GM12872 (cell line): ENCODE data around the gene GOLGA1.

Source experiments
- TF ChIP-seq, protein P1 (sequence below): IDR thresholded peaks from 3 replicates; pipeline ENCODE4 v1.5.1; 2011; ENCODE audit warnings: low read depth, mild to moderate bottlenecking, low read length, moderate library complexity; ENCODE audit not compliant: insufficient read depth

Gene GOLGA1, protein sequence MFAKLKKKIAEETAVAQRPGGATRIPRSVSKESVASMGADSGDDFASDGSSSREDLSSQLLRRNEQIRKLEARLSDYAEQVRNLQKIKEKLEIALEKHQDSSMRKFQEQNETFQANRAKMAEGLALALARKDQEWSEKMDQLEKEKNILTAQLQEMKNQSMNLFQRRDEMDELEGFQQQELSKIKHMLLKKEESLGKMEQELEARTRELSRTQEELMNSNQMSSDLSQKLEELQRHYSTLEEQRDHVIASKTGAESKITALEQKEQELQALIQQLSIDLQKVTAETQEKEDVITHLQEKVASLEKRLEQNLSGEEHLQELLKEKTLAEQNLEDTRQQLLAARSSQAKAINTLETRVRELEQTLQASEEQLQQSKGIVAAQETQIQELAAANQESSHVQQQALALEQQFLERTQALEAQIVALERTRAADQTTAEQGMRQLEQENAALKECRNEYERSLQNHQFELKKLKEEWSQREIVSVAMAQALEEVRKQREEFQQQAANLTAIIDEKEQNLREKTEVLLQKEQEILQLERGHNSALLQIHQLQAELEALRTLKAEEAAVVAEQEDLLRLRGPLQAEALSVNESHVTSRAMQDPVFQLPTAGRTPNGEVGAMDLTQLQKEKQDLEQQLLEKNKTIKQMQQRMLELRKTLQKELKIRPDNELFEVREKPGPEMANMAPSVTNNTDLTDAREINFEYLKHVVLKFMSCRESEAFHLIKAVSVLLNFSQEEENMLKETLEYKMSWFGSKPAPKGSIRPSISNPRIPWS

DNA sequence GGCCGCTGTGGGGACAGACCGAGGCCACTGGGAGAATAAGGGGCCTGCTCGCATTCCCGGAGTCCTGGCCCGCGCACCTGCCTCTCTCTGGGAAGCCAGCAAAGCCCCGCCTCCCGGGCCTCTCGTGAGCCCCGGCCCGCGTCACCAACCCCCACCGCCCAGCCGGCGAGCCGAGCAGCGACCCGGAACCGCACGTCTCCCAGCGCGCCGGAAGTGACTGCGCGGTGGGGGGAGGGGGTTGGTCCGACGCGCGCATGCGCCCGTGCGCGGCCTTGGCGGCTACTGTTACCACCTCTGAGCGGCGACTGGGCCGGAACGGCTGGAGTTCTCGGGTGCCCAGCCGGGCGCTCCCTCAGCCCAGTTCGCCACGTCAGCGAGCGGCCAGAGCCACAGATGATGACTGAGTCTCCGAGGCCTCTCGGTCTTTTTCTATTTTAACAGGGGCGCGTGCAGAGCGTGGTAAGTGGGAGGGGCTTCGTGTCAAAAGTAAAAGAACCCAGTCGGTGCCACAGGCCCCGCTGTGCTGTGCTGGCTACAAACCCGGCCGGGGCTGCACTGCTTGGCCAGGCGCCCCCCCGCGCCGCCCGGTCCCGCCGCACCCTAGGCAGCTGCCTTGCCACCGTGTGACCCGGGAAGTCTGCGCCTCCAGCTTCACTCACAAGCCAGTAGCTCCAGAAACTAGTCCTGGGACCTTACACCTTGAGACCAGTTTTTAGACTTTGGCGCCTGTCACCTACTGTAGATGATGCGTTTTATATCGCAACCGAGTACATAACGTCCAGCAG is at the start of gene GOLGA1:
Gene GOLGA1 (minus strand): TSS at position 190 of the 785 bp plus-strand sequence. CDS start 2,372 bp downstream, outside the sequence.
- TF ChIP-seq, protein P1, sequence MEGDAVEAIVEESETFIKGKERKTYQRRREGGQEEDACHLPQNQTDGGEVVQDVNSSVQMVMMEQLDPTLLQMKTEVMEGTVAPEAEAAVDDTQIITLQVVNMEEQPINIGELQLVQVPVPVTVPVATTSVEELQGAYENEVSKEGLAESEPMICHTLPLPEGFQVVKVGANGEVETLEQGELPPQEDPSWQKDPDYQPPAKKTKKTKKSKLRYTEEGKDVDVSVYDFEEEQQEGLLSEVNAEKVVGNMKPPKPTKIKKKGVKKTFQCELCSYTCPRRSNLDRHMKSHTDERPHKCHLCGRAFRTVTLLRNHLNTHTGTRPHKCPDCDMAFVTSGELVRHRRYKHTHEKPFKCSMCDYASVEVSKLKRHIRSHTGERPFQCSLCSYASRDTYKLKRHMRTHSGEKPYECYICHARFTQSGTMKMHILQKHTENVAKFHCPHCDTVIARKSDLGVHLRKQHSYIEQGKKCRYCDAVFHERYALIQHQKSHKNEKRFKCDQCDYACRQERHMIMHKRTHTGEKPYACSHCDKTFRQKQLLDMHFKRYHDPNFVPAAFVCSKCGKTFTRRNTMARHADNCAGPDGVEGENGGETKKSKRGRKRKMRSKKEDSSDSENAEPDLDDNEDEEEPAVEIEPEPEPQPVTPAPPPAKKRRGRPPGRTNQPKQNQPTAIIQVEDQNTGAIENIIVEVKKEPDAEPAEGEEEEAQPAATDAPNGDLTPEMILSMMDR = no peak

DNA sequence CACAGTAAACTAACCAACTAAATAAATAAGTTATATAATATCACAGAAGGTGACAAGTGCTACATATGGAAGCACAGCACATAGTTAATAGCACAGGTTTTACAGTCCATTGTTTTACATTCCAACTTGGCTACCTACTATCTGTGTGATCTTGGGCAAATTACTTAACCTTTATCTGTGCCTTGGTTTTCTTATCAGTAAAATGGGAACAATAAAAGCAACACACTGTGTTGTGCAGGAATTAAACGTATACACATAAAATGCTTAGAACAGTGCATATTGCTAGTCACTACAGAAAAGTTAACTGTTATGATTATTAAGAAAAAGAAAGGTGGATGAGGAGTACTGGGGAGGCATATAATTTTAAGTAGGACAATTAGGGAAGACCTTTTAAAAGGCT is 42.8 kb upstream of the GOLGA1 start:
- TF ChIP-seq, protein P1 = no peak

DNA sequence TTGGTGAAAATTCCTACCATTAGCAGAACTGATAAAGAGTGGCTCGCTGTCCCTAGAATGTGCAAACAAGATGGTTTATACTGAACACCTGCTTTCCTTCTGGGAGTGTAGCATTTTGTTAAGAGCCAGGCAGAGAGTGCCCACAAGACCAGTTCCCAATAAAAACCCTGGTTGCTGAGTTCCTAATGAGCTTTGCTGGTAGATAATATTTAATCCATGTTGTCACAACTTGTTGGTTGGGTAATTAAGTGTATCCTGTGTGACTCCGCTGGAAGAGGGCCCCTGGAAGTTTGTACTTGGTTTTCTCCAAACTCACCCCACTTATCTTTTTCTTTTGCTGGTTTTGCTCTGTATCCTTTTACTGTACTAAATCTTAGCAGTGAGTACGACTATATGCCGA is 39.5 kb upstream of the GOLGA1 start:
- TF ChIP-seq, protein P1 = no peak

DNA sequence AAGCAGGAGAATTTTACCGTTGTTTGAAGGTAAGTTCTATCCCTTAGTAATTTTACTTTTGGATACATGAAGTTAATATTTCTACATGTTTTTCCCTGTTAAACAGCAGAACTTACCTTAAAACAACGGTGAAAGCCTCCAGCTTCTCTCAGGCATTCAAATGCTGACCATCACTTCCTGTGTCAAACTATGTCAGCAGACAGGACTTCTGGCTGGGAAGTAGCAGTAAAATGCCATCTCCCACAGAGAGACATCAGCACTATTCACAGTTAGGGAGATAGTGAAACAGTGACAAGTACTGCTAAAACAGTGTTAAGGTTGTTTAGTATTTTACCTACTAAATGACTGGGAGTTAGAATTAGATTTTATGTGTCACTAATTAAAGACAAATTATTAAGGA is 34.2 kb upstream of the GOLGA1 start:
- TF ChIP-seq, protein P1 = no peak

DNA sequence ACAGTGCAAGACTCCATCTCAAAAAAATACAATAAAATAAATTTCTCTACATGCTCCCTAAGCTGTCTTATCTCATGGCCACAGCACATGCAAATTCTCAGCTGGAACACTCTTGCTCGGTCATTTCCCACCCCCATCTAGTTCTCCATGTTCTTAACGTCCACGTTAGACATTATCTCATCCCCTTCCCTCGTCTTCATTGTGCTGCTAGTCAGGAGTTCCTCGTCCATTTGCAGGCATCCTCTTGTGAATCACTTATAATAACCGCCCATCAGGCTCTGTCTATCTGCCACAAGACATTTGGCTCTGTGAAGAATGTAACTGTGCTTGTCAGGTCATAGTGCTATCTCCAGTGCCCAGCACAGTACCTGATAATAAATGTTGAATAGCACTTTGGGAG is 32.9 kb upstream of the GOLGA1 start:
- TF ChIP-seq, protein P1 = no peak

DNA sequence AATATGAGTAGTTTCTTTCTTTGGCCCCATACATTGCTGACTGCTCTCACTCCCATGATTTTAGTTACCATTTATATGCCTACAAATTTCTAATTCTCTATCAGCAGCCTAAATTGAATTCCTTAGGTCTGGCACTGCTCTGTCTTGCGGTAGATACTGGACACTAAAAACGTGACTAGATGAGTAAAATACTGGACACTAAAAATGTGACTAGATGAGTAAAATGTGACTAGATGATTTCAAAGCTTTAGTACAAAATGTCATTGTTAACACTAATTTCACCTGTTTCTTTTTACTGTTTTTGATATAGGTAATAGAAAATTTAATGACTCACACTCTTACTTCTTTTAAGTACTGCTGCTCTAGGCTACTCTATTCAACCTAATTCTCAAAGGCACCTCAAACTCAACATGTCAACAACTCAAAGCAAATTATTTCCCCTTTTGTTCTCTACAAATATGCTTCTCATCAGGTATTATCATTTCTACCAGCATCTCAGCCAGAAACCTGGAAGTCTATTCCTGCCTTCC is 31.4 kb upstream of the GOLGA1 start:
- TF ChIP-seq, protein P1 = no peak
